LNCAP (cell line): ENCODE measurements around the gene SLX9.

ENCODE experiments used
- CTCF ChIP-seq: fragments of 450-650 bp; IDR thresholded peaks from 2 replicates; pipeline ENCODE4 v1.5.1; 2017; ENCODE audit warnings: mild to moderate bottlenecking

SLX9 gene

DNA sequence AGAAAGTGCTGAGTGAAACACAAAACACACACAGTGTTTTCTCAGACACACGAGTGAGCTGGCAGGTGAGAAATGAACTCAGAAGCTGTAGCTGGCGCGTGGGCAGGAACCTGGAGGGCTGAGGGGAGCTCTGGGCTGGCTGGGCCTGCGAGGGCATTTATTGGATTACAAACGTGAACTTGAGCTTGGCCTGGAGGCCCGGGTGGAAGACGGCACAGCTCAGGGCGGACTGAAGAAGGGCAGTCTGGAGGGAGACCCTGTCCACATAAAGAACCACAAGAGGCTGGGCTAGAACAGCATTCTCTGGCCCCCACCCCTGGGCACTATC lies 82.5 kb downstream of the SLX9 start:
- TF ChIP-seq CTCF: no peak

DNA sequence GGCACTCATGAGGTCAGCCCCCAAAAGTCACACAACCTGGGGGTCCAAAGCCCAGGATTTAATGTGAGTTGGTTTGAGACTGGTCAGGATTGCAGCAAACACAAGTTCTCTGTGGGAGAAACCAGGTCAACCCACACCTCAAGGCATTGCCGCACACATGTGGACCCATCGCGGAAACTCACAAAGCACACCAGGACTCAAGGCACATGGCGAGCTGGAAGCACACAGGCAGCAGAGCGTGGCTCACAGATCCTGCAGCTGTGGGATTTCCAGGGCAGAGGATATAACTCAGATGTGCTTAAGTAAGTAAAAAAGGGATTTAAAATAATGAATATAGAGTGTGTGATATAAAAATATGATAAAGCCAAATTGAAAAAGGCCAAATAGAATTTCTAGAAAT lies 82.9 kb downstream of the SLX9 start:
- TF ChIP-seq CTCF: no peak

GRCh38 chr21:45026066-45026745 lies 86.4 kb downstream of the SLX9 start:
- TF ChIP-seq CTCF: no peak
